Bone marrow (tissue), 2 donors: ENCODE data around the gene ZSWIM6.

ENCODE experiments used
- DNase-seq, 2 donors: peaks; one replicate each; lab custom pipeline; 2025; lab: John Stamatoyannopoulos, UW

ZSWIM6 gene

GRCh38 chr5:61486476-61486875 is 154.4 kb downstream of the ZSWIM6 start:
- no peak for DNase-seq

- DNase-seq, result no peak
These were observed 157.5 kb downstream of the ZSWIM6 start for GRCh38 chr5:61489574-61489973.

- DNase-seq, result no peak
These were observed 159.8 kb downstream of the ZSWIM6 start for GRCh38 chr5:61491861-61492260.

GRCh38 chr5:61493973-61494372 is 161.9 kb downstream of the ZSWIM6 start:
- no peak for DNase-seq

GRCh38 chr5:61496446-61496845 is 164.4 kb downstream of the ZSWIM6 start:
- DNase-seq, result no peak

GRCh38 chr5:61496860-61497259 is 164.8 kb downstream of the ZSWIM6 start:
- no peak for DNase-seq

GRCh38 chr5:61498121-61498520 is 166.1 kb downstream of the ZSWIM6 start:
- DNase-seq, result no peak

- no peak for DNase-seq
These were observed 169.9 kb downstream of the ZSWIM6 start for GRCh38 chr5:61501971-61502370.

GRCh38 chr5:61504143-61504770 is 172.2 kb downstream of the ZSWIM6 start:
- DNase-seq, result no peak

- no peak for DNase-seq
These were observed 173.2 kb downstream of the ZSWIM6 start for GRCh38 chr5:61505281-61505680.

- no peak for DNase-seq
These were observed 175.2 kb downstream of the ZSWIM6 start for GRCh38 chr5:61507232-61507631.

GRCh38 chr5:61516946-61517345 is 184.9 kb downstream of the ZSWIM6 start:
- no peak for DNase-seq

GRCh38 chr5:61519728-61520277 is 187.7 kb downstream of the ZSWIM6 start:
- DNase-seq, result no peak

- DNase-seq, result no peak
These were observed 191.0 kb downstream of the ZSWIM6 start for GRCh38 chr5:61523073-61523472.

GRCh38 chr5:61523997-61524396 is 191.9 kb downstream of the ZSWIM6 start:
- DNase-seq, result no peak

- no peak for DNase-seq
These were observed 193.6 kb downstream of the ZSWIM6 start for GRCh38 chr5:61525512-61526206.

GRCh38 chr5:61526207-61526519 is 194.1 kb downstream of the ZSWIM6 start:
- no peak for DNase-seq

GRCh38 chr5:61532983-61533382 is 200.9 kb downstream of the ZSWIM6 start:
- DNase-seq, result no peak

GRCh38 chr5:61534481-61535267 is 202.6 kb downstream of the ZSWIM6 start:
- no peak for DNase-seq

GRCh38 chr5:61535828-61536227 is 203.8 kb downstream of the ZSWIM6 start:
- no peak for DNase-seq

- DNase-seq, result no peak
These were observed 204.9 kb downstream of the ZSWIM6 start for GRCh38 chr5:61536922-61537321.

GRCh38 chr5:61538722-61539501 is 206.9 kb downstream of the ZSWIM6 start:
- no peak for DNase-seq
